Adipocyte (in vitro differentiated cells): Measurements from ENCODE around the gene CXCR4.

Source experiments
- DNase-seq: peaks from one replicate; pipeline ENCODE4 v3.0.0-alpha.2; 2015; ENCODE audit warnings: low read depth
- H3K27me3 ChIP-seq: replicated peaks from 2 replicates; pipeline ENCODE4 v1.7.0; 2013; ENCODE audit warnings: mild to moderate bottlenecking, low read length, moderate library complexity; ENCODE audit not compliant: control insufficient read depth, insufficient read depth
- H3K36me3 ChIP-seq: 2 replicates; pipeline ENCODE4 v1.7.0; 2013; ENCODE audit warnings: low read length, mild to moderate bottlenecking, moderate library complexity; ENCODE audit not compliant: control insufficient read depth, insufficient read depth, severe bottlenecking
- H3K4me1 ChIP-seq: 2 replicates; pipeline ENCODE4 v1.7.0; 2013; ENCODE audit warnings: mild to moderate bottlenecking, low read length, moderate library complexity; ENCODE audit not compliant: control insufficient read depth, insufficient read depth
- H3K4me3 ChIP-seq: 2 replicates; pipeline ENCODE4 v1.7.0; 2013; ENCODE audit warnings: mild to moderate bottlenecking, low read length, moderate library complexity
- H3K9ac ChIP-seq: 2 replicates; pipeline ENCODE4 v1.7.0; 2013; ENCODE audit warnings: mild to moderate bottlenecking, low read length, moderate library complexity
- H3K9me3 ChIP-seq: 2 replicates; pipeline ENCODE4 v1.7.0; 2013; ENCODE audit warnings: mild to moderate bottlenecking, low read length, moderate library complexity; ENCODE audit not compliant: control insufficient read depth

The CXCR4 gene

GRCh38 chr2:136139631-136140030 is 21.7 kb upstream of the CXCR4 start:
- Histone ChIP-seq H3K4me1 (peaks cover 5% of the 10 kb centered on the region), H3K9me3 (no peaks in the 10 kb centered on the region), H3K4me3 (no peak overlapping the region), H3K36me3 (no peaks in the 10 kb centered on the region), H3K27me3 (peaks cover 14% of the 10 kb centered on the region), H3K9ac (no peak overlapping the region)
- no peak for DNase-seq

GRCh38 chr2:136137982-136138381 is 20.0 kb upstream of the CXCR4 start:
- no peak overlapping the region for H3K9ac ChIP-seq
- no peaks in the 10 kb centered on the region for H3K36me3 ChIP-seq
- H3K4me3 ChIP-seq = no peak overlapping the region
- H3K9me3 ChIP-seq = no peaks in the 10 kb centered on the region
- no peak for DNase-seq
- H3K4me1 ChIP-seq = peaks cover 5% of the 10 kb centered on the region
- H3K27me3 ChIP-seq = peaks cover 19% of the 10 kb centered on the region

GRCh38 chr2:136136931-136137330 is 19.0 kb upstream of the CXCR4 start:
- Histone ChIP-seq H3K9ac (no peak overlapping the region), H3K9me3 (no peaks in the 10 kb centered on the region), H3K4me3 (no peak overlapping the region), H3K27me3 (peaks cover 27% of the 10 kb centered on the region), H3K4me1 (peaks cover 5% of the 10 kb centered on the region), H3K36me3 (no peaks in the 10 kb centered on the region)
- DNase-seq = no peak

GRCh38 chr2:136135921-136136906 is 18.3 kb upstream of the CXCR4 start:
- Histone ChIP-seq H3K9me3 (no peaks in the 10 kb centered on the region), H3K4me3 (no peak overlapping the region), H3K9ac (no peak overlapping the region), H3K27me3 (peaks cover 27% of the 10 kb centered on the region), H3K36me3 (no peaks in the 10 kb centered on the region), H3K4me1 (peaks cover 5% of the 10 kb centered on the region)
- DNase-seq = no peak

GRCh38 chr2:136135462-136135861 is 17.5 kb upstream of the CXCR4 start:
- peaks cover 21% of the 10 kb centered on the region for H3K27me3 ChIP-seq
- no peaks in the 10 kb centered on the region for H3K9me3 ChIP-seq
- H3K4me1 ChIP-seq = peaks cover 5% of the 10 kb centered on the region
- no peak overlapping the region for H3K4me3 ChIP-seq
- no peaks in the 10 kb centered on the region for H3K36me3 ChIP-seq
- H3K9ac ChIP-seq = no peak overlapping the region
- DNase-seq = no peak

- Histone ChIP-seq H3K27me3 (peaks cover 26% of the 10 kb centered on the region), H3K36me3 (no peaks in the 10 kb centered on the region), H3K9ac (no peak overlapping the region), H3K9me3 (no peaks in the 10 kb centered on the region), H3K4me1 (peaks cover 5% of the 10 kb centered on the region), H3K4me3 (no peak overlapping the region)
- no peak for DNase-seq
Measured at GRCh38 chr2:136134126-136134525, 16.2 kb upstream of the CXCR4 start.

GRCh38 chr2:136133586-136133985 is 15.6 kb upstream of the CXCR4 start:
- no peak for DNase-seq
- no peaks in the 10 kb centered on the region for H3K9me3 ChIP-seq
- peaks cover 31% of the 10 kb centered on the region for H3K27me3 ChIP-seq
- H3K9ac ChIP-seq = no peak overlapping the region
- no peaks in the 10 kb centered on the region for H3K36me3 ChIP-seq
- H3K4me1 ChIP-seq = peaks cover 5% of the 10 kb centered on the region
- H3K4me3 ChIP-seq = no peak overlapping the region

GRCh38 chr2:136133176-136133575 is 15.2 kb upstream of the CXCR4 start:
- Histone ChIP-seq H3K9me3 (no peaks in the 10 kb centered on the region), H3K4me1 (peaks cover 5% of the 10 kb centered on the region), H3K36me3 (no peaks in the 10 kb centered on the region), H3K27me3 (peaks cover 32% of the 10 kb centered on the region), H3K9ac (no peak overlapping the region), H3K4me3 (no peak overlapping the region)
- no peak for DNase-seq

GRCh38 chr2:136132825-136133155 is 14.8 kb upstream of the CXCR4 start:
- Histone ChIP-seq H3K27me3 (peaks cover 32% of the 10 kb centered on the region), H3K36me3 (no peaks in the 10 kb centered on the region), H3K4me1 (peaks cover 5% of the 10 kb centered on the region), H3K9me3 (no peaks in the 10 kb centered on the region), H3K9ac (no peak overlapping the region), H3K4me3 (no peak overlapping the region)
- DNase-seq = no peak

GRCh38 chr2:136131961-136132824 is 14.2 kb upstream of the CXCR4 start:
- DNase-seq = no peak
- no peaks in the 10 kb centered on the region for H3K9me3 ChIP-seq
- H3K27me3 ChIP-seq = peaks cover 35% of the 10 kb centered on the region
- H3K4me3 ChIP-seq = no peak overlapping the region
- no peak overlapping the region for H3K9ac ChIP-seq
- peaks cover 5% of the 10 kb centered on the region for H3K4me1 ChIP-seq
- H3K36me3 ChIP-seq = no peaks in the 10 kb centered on the region

GRCh38 chr2:136131484-136131960 is 13.6 kb upstream of the CXCR4 start:
- Histone ChIP-seq H3K4me3 (no peak overlapping the region), H3K27me3 (peaks cover 42% of the 10 kb centered on the region), H3K36me3 (no peaks in the 10 kb centered on the region), H3K9ac (no peak overlapping the region), H3K9me3 (no peaks in the 10 kb centered on the region), H3K4me1 (no peaks in the 10 kb centered on the region)
- no peak for DNase-seq
